Suprapubic skin (tissue), 4 donors: ENCODE results near the gene TBC1D2B. TPM values are rescaled to one million over a fixed set of nuclear protein-coding genes. Genes with fewer than 3 reads are reported as not detected.
A peak's percentile ranks its signal among the peaks of the same experiment; 100 is the strongest.

ENCODE experiments used
- DNase-seq, 2 donors: peaks; one replicate each; pipeline ENCODE4 v3.0.0-alpha.2; 2019; ENCODE audit warnings: low spot score in 2 of 2
- H3K27ac ChIP-seq: fragments of 200-600 bp; sonication (generic); one replicate; pipeline ENCODE4 v1.5.1; 2019
- H3K27me3 ChIP-seq: fragments of 200-600 bp; sonication (generic); one replicate; pipeline ENCODE4 v1.5.1; 2019
- H3K36me3 ChIP-seq: fragments of 200-600 bp; sonication (generic); one replicate; pipeline ENCODE4 v1.5.1; 2019
- H3K4me1 ChIP-seq: fragments of 200-600 bp; sonication (generic); one replicate; pipeline ENCODE4 v1.5.1; 2019
- H3K4me3 ChIP-seq: fragments of 200-600 bp; sonication (generic); one replicate; pipeline ENCODE4 v1.5.1; 2019; ENCODE audit warnings: mild to moderate bottlenecking
- H3K9me3 ChIP-seq: fragments of 200-600 bp; sonication (generic); one replicate; pipeline ENCODE4 v1.5.1; 2019
- CTCF ChIP-seq, 2 donors: fragments of 200-600 bp in 1 of 2; fragments of 450-650 bp in 1 of 2; sonication (generic) in 1 of 2; IDR thresholded peaks; one replicate each; pipeline ENCODE4 v1.5.1; 2016 to 2019; ENCODE audit warnings: antibody characterized with exemption in 2 of 2, mild to moderate bottlenecking in 1 of 2, moderate library complexity in 1 of 2
- EP300 ChIP-seq: sonication (generic); formaldehyde crosslinking; IDR thresholded peaks from one replicate; pipeline ENCODE4 v1.6.1; 2017; ENCODE audit warnings: antibody characterized with exemption
- POLR2A ChIP-seq, 2 donors: fragments of 450-650 bp; IDR thresholded peaks; one replicate each; pipeline ENCODE4 v1.6.1; 2017; ENCODE audit warnings: antibody characterized with exemption in 2 of 2, mild to moderate bottlenecking in 2 of 2, moderate library complexity in 2 of 2
- POLR2AphosphoS5 ChIP-seq, 3 donors: sonication (generic); formaldehyde crosslinking; IDR thresholded peaks; one replicate each; pipeline ENCODE4 v1.6.1; 2017; ENCODE audit warnings: antibody characterized with exemption in 3 of 3
- WGBS: methylation state at CpG from one replicate; pipeline ENCODE4 v1.1.5; 2018; 5-methylcytosine and 5-hydroxymethylcytosine counted together
- total RNA-seq, 4 donors: library from RNA; depleted of rRNA; stranded (reverse); fragments of >200 nt; gene quantifications; one replicate each; pipeline ENCODE4 v1.1.0, GENCODE V29; 2016

TBC1D2B gene
- total RNA-seq, 4 donors from 2014 or later: 27.9 to 126 (median 41.5) TPM

- H3K9me3 ChIP-seq: no peaks in the 10 kb centered on the region
- H3K27me3 ChIP-seq: no peaks in the 10 kb centered on the region
- TF ChIP-seq EP300 (no peak), POLR2A (IDR thresholded peaks at IDR 0.05) (no peak), POLR2AphosphoS5 (IDR thresholded peaks at IDR 0.05) (no peak), CTCF (IDR thresholded peaks at IDR 0.05) (no peak)
- H3K27ac ChIP-seq: no peak overlapping the region
- WGBS: 72% methylated on average over 2 of the region's 2 CpGs
- peaks cover 7% of the 10 kb centered on the region for H3K36me3 ChIP-seq
- peaks cover 84% of the 10 kb centered on the region for H3K4me1 ChIP-seq
- no peak for DNase-seq
- no peak overlapping the region for H3K4me3 ChIP-seq
Measured at GRCh38 chr15:78054518-78054917, 23.0 kb downstream of the TBC1D2B start.

GRCh38 chr15:78052545-78052944 is 25.0 kb downstream of the TBC1D2B start:
- TF ChIP-seq EP300 (no peak), CTCF (IDR thresholded peaks at IDR 0.05) (no peak)
- Histone ChIP-seq H3K4me1 (peaks cover 84% of the 10 kb centered on the region), H3K9me3 (no peaks in the 10 kb centered on the region), H3K27ac (no peak overlapping the region), H3K27me3 (no peaks in the 10 kb centered on the region), H3K36me3 (peaks cover 7% of the 10 kb centered on the region), H3K4me3 (no peak overlapping the region)
- no peak for DNase-seq
- 83% methylated on average over 5 of the region's 5 CpGs for WGBS

GRCh38 chr15:78052001-78052401 is 25.5 kb downstream of the TBC1D2B start:
- TF ChIP-seq POLR2A (IDR thresholded peaks at IDR 0.05) (no peak), EP300 (no peak)

DNA sequence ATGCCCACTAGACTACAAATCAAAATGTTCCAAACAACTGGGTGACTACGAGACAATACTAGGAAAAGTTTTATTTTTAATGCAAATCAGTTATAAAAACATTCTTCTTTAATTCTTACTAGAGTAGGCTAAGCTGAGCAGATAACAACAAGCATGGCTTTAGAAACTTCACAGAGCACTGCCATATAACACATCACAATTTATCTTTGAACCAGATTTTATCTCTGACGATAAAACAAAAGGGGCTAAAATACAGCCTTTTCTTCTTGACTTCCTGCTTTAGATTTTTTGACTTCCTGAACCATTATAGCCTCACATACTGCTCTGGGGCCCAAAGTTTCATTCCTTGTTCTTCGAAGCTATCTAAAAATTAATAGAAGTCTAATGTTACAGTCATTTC is 25.9 kb downstream of the TBC1D2B start:
- Histone ChIP-seq H3K9me3 (no peaks in the 10 kb centered on the region), H3K4me1 (peaks cover 84% of the 10 kb centered on the region), H3K27me3 (no peaks in the 10 kb centered on the region), H3K4me3 (no peak overlapping the region), H3K36me3 (peaks cover 7% of the 10 kb centered on the region), H3K27ac (peak overlapping the region; percentile 12)
- no peak for TF ChIP-seq POLR2A (IDR thresholded peaks at IDR 0.05)
- no peak for DNase-seq
- WGBS: 78% methylated on average over 3 of the region's 3 CpGs

More at GRCh38 chr15:78052001-78052401, 25.5 kb downstream of the TBC1D2B start:
- peaks cover 7% of the 10 kb centered on the region for H3K36me3 ChIP-seq
- no peak overlapping the region for H3K4me3 ChIP-seq
- no peak overlapping the region for H3K27ac ChIP-seq
- peaks cover 84% of the 10 kb centered on the region for H3K4me1 ChIP-seq
- no peaks in the 10 kb centered on the region for H3K9me3 ChIP-seq
- DNase-seq: no peak
- no peaks in the 10 kb centered on the region for H3K27me3 ChIP-seq

DNA sequence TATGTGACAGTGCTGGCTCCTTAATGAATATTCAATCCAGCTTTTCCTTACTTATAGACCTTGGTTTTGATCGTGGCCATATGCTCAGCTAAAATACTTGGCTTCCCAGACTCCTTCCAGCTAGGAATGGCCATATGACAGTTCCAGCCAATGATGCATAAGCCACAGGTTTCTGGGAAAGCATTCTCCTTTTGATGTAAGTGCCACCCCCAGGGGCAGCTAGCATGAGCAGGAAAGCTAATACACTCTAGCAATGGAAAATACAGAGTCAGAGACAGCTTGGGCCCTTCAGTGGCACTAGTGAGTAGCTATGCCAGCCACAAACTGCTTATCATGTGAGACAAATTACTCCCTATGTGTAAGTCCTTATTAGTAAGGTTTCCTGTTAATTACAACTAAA is 26.7 kb downstream of the TBC1D2B start:
- Histone ChIP-seq H3K27me3 (no peaks in the 10 kb centered on the region), H3K9me3 (no peaks in the 10 kb centered on the region), H3K4me3 (no peak overlapping the region), H3K4me1 (peaks cover 81% of the 10 kb centered on the region), H3K27ac (peak overlapping the region; percentile 12), H3K36me3 (peaks cover 7% of the 10 kb centered on the region)
- TF ChIP-seq POLR2A (IDR thresholded peaks at IDR 0.05) (no peak), EP300 (no peak), CTCF (IDR thresholded peaks at IDR 0.05) (no peak), POLR2AphosphoS5 (IDR thresholded peaks at IDR 0.05) (no peak)
- WGBS: 78% methylated on average over 1 of the region's 1 CpG
- DNase-seq: no peak

GRCh38 chr15:78050441-78050809 is 27.1 kb downstream of the TBC1D2B start:
- TF ChIP-seq POLR2A (IDR thresholded peaks at IDR 0.05) (no peak), CTCF (IDR thresholded peaks at IDR 0.05) (no peak), EP300 (no peak), POLR2AphosphoS5 (IDR thresholded peaks at IDR 0.05) (no peak)
- peaks cover 7% of the 10 kb centered on the region for H3K36me3 ChIP-seq
- H3K4me3 ChIP-seq: no peak overlapping the region
- no peak for DNase-seq
- peaks cover 76% of the 10 kb centered on the region for H3K4me1 ChIP-seq
- 79% methylated on average over 1 of the region's 1 CpG for WGBS
- no peaks in the 10 kb centered on the region for H3K27me3 ChIP-seq
- no peak overlapping the region for H3K27ac ChIP-seq
- H3K9me3 ChIP-seq: no peaks in the 10 kb centered on the region
